ENCODE measurements around the gene LDLRAD1.
"Not testable (repeated sequence)": the region's sequence is repeated elsewhere in the genome, so short reads cannot be mapped to it uniquely, and the experiment has no call there.

LDLRAD1 gene

GRCh38 chr1:53992085-53992874 is 25.7 kb downstream of the LDLRAD1 start:
- no peak for DNase-seq (ENCODE audit: low spot score)

- DNase-seq (ENCODE audit: low spot score) = no peak
Observed at GRCh38 chr1:53987880-53988279, 30.1 kb downstream of the LDLRAD1 start.

- no peak for DNase-seq (ENCODE audit: low spot score)
Observed at GRCh38 chr1:53986458-53986857, 31.5 kb downstream of the LDLRAD1 start.

GRCh38 chr1:53984726-53985125 is 33.3 kb downstream of the LDLRAD1 start:
- DNase-seq (ENCODE audit: low spot score) = no peak

- no peak for DNase-seq (ENCODE audit: low spot score)
Observed at GRCh38 chr1:53982763-53983104, 35.3 kb downstream of the LDLRAD1 start.

- DNase-seq (ENCODE audit: low spot score) = peak; percentile 7
Observed at GRCh38 chr1:53982034-53982762, 35.8 kb downstream of the LDLRAD1 start.

GRCh38 chr1:53981220-53981619 is 36.8 kb downstream of the LDLRAD1 start:
- DNase-seq (ENCODE audit: low spot score) = no peak

- DNase-seq (ENCODE audit: low spot score) = no peak
Observed at GRCh38 chr1:53979712-53980450, 38.1 kb downstream of the LDLRAD1 start.

- DNase-seq (ENCODE audit: low spot score) = no peak
Observed at GRCh38 chr1:53975861-53976260, 42.1 kb downstream of the LDLRAD1 start.

- DNase-seq (ENCODE audit: low spot score) = no peak
Observed at GRCh38 chr1:53971718-53972117, 46.3 kb downstream of the LDLRAD1 start.

- DNase-seq (ENCODE audit: low spot score) = not testable (repeated sequence)
Observed at GRCh38 chr1:53969323-53969722, 48.7 kb downstream of the LDLRAD1 start.

GRCh38 chr1:53968125-53968513 is 49.9 kb downstream of the LDLRAD1 start:
- no peak for DNase-seq (ENCODE audit: low spot score)

- no peak for DNase-seq (ENCODE audit: low spot score)
Observed at GRCh38 chr1:53967409-53968124, 50.4 kb downstream of the LDLRAD1 start.

GRCh38 chr1:53966794-53967193 is 51.2 kb downstream of the LDLRAD1 start:
- DNase-seq (ENCODE audit: low spot score) = no peak

- no peak for DNase-seq (ENCODE audit: low spot score)
Observed at GRCh38 chr1:53964109-53964508, 53.9 kb downstream of the LDLRAD1 start.

GRCh38 chr1:53963460-53963859 is 54.5 kb downstream of the LDLRAD1 start:
- DNase-seq (ENCODE audit: low spot score) = no peak

GRCh38 chr1:53962395-53962794 is 55.6 kb downstream of the LDLRAD1 start:
- no peak for DNase-seq (ENCODE audit: low spot score)

- peak; percentile 14 for DNase-seq (ENCODE audit: low spot score)
Observed at GRCh38 chr1:53959664-53960250, 58.2 kb downstream of the LDLRAD1 start.

Measured in kidney capillary endothelial cell (primary cell).